ENCODE measurements around the gene MINDY3.
A peak's percentile ranks its signal among the peaks of the same experiment; 100 is the strongest.
"Not testable (repeated sequence)": the region's sequence is repeated elsewhere in the genome, so short reads cannot be mapped to it uniquely, and the experiment has no call there.

The MINDY3 gene

GRCh38 chr10:15859906-15860691 lies at the start of gene MINDY3:
Gene MINDY3 (minus strand): TSS chr10:15860507. CDS start chr10:15860299, 208 bp downstream.
- DNase-seq, result peak; percentile 81

DNA sequence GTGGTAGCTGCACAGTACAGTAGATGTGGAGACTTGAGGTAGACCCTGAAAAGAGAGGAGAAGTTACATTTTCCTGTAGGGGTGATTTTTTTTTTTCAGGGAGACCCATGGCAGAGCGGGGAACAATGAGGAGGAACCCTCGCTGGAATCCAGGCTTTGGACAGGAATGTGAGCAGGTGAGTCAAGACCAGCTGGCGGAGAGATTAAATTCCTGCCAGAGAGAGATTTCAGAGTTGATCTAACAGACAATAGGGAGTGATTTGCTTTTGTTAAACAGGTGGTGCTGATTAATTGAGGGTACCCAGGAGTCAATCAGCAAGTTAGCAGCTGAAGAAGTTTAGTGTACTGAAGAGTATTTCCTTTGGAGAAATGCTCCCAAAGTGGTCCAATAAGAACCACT lies 41.6 kb upstream of the MINDY3 start:
- no peak for DNase-seq

- DNase-seq, result peak; percentile 7
These were observed 37.7 kb upstream of the MINDY3 start for GRCh38 chr10:15898046-15898445.

GRCh38 chr10:15897287-15897686 lies 37.0 kb upstream of the MINDY3 start:
- peak; percentile 26 for DNase-seq

- no peak for DNase-seq
These were observed 36.3 kb upstream of the MINDY3 start for GRCh38 chr10:15896654-15897053.

- DNase-seq, result no peak
These were observed 24.1 kb upstream of the MINDY3 start for GRCh38 chr10:15884447-15884846.

GRCh38 chr10:15881542-15881941 lies 21.2 kb upstream of the MINDY3 start:
- no peak for DNase-seq

DNA sequence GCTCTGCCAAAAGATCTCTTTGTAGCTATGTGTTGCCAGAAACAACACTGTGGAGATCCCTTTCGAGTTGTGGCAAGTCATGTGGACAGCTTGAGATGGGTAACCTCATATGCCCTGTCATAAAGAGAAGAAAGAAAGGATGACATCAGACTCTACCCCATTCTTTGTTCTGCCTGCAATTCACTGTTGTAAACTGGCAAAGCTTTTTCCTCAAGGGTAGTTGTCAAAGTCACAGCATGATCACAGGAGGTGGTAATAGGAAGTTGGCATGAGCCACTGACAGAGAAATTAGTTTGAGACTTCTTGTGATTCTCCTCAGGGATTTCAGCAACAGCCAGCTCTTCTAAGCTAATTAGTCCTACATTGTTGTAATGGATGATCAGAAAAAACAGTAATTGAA lies 19.4 kb upstream of the MINDY3 start:
- no peak for DNase-seq

GRCh38 chr10:15879058-15879457 lies 18.8 kb upstream of the MINDY3 start:
- DNase-seq, result peak; percentile 28

GRCh38 chr10:15877836-15878576 lies 17.7 kb upstream of the MINDY3 start:
- no peak for DNase-seq

DNA sequence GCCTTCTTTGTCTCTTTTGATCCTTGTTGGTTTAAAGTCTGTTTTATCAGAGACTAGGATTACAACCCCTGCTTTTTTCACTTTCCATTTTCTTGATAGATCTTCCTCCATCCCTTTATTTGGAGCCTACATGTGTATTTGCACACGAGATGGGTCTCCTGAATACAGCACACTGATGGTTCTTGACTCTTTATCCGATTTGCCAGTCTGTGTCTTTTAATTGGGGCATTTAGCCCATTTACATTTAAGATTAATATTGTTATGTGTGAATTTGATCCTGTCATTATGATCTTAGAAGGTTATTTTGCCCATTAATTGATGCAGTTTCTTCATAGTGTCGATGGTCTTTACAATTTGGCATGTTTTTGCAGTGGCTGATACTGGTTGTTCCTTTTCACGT lies 16.0 kb upstream of the MINDY3 start:
- not testable (repeated sequence) for DNase-seq

- DNase-seq, result not testable (repeated sequence)
These were observed 12.3 kb upstream of the MINDY3 start for GRCh38 chr10:15872645-15873044.

- peak; percentile 2 for DNase-seq
These were observed 11.5 kb upstream of the MINDY3 start for GRCh38 chr10:15871823-15872222.

GRCh38 chr10:15869935-15870334 lies 9.6 kb upstream of the MINDY3 start:
- DNase-seq, result no peak

GRCh38 chr10:15868006-15868405 lies 7.7 kb upstream of the MINDY3 start:
- DNase-seq, result no peak

GRCh38 chr10:15865304-15865703 lies 5.0 kb upstream of the MINDY3 start:
- no peak for DNase-seq

DNA sequence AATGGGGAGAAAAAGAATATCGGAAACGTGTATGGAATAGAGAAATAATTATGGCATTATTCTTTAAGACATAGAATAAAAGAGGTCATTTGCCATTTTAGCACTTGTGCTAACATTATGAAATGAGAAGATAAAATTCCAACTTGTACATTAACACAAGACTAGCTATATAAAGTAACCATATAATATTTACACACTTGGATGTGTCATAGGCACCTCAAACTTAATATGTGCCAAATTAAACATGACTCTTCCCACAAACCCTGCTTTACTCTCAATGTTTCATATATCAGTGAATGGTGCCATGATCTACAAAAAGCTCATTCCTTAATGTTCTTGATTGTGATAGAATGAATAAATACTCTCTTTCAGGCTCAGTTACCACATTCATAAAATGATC lies 4.1 kb upstream of the MINDY3 start:
- DNase-seq, result no peak

DNA sequence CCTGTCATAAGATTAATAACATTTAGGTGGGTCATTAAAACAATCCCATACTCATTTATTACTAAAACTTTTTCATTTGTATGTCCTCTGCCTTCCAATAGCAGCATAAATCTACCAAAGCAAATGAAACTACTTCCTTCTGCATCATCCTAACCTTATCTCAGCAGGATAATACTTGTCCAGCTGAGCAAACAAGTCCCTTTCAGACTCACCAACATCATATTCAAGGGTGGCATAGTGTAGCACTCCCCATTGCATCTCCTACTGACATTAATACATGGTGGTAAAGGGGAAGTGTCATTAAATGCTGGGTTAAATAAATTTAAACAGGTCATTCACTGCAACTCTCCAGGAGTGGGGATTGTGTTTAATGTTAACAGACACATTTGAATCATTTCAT lies 3.4 kb upstream of the MINDY3 start:
- DNase-seq, result no peak

DNA sequence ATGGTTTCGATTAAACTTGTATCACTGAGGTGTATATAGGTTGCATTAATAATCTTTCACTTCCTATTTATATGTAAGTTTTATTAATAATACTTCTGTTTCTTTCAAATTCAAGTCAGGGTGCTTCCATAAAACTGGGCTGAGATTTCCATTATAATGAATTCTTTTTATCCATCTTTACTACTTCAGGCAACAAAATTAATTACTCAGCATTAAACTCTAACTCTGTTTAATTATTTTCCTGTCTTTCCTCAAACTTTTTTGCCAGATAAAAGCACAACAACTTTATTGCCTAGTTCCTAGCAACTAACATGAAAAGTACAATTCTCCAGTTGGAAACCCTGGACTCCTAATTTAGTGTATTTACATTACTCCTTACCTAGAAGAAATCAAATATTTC lies 3.0 kb upstream of the MINDY3 start:
- no peak for DNase-seq

DNA sequence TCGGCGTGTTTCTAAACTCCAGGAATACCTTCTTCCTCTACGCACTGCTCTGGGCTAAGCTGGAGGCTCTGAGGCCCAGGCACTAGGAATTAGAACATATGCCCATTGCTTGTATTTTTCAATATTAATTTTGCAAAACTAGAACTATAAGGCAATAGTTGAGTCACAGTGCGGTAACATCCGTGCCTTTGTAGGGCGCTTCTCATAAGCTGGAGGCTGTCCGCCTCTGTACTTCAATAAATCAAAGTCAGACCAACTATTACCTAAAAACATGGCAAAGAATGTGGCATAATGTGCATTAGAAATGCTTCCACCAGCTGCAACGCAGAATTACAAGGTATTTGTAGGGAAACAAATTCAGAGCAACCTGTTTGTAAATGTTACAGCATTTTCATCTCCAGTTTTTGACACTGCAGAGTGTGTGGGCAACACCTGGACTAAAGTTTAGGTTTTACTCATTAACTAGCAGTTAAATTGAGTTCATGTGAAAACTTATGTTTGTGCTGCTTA lies 440 bp upstream of the MINDY3 start:
- no peak for DNase-seq

- no peak for DNase-seq
These were observed 800 bp downstream of the MINDY3 start for GRCh38 chr10:15859509-15859905.

GRCh38 chr10:15858861-15859281 lies 1.4 kb downstream of the MINDY3 start:
- no peak for DNase-seq

DNA sequence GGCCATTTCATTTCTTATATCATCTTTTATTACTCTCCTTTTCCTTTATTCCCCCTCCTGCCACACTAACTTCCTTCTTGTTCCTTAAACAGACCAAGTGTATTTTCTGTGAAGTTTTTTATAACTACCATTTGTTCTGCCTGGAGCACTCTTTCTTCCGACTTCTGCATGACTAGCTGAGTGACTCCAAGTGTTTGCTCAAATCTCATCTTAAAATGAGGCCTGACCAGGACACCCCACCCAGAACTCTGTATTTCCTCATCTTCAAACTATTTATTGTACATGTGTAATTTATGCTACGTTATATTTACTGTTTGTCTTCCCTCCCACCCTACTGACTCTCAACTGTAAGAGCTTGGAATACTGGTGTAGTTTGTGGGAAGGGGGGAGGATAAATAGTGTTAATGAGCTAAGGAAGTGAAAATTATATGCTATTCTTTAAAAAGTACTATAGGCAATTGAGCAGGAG lies 3.2 kb downstream of the MINDY3 start:
- no peak for DNase-seq

Data from fibroblast of skin of right biceps (primary cell).